Stimulated activated CD4-positive, alpha-beta T cell treated with anti-CD3 and anti-CD28 coated beads, Interleukin-4, amount 100 ng/mL, for 4 hours (primary cell): ENCODE data around the gene SLC26A2.

Experiments used
- DNase-seq, 2 experiments: peaks; one replicate each; pipeline ENCODE4 v3.0.0-alpha.2; 2020

Gene SLC26A2

DNA sequence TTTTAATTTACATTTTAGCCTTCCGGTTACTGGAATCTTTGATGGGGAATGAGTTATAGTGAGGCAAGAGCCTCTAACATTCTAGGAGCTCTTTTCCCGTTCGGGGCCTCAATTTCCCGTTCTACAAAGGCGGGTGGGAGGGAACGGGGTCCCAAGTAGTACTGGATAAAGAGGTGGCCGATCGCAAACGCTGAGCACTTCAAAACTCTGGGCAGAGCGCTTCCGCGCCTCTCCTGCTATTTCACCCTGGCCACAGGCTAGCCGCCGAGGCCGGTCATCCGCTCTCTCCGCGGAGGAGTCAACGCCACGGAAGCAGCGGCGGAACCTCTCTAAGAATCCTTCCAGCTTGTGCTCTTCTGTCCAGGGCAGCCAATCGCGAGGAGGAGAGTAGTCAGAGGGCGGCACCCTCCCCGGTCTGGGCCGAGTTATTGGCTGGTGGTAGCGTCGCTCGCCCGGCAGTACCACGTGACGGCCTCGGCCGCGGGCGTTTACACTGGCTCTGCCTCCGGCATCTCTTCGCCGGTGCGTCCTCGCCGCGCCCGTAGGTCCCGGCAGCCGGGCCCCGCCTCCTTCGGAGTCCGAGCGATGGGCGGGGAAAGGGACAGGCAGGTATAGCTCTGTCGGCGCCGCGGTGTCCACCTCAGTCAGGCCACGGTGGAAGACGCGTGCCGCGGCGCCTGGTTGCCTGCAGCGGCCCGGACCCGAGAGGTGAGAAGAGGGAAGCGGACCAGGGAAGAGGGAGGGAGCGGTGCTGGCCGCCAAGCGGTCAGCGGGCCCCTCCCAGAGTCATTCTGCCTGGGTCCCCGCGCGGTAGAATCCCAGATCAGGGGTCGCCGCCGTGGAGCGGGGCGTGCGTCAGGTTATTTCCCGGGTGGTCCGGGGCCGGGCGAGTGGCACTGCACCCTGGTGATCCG, at the start of gene SLC26A2:
Gene SLC26A2, plus strand, starts transcription at position 487 of the 914 bp plus-strand sequence. CDS start 16,895 bp downstream, outside the sequence.
- DNase-seq = peak; percentile 88 to 94

DNA sequence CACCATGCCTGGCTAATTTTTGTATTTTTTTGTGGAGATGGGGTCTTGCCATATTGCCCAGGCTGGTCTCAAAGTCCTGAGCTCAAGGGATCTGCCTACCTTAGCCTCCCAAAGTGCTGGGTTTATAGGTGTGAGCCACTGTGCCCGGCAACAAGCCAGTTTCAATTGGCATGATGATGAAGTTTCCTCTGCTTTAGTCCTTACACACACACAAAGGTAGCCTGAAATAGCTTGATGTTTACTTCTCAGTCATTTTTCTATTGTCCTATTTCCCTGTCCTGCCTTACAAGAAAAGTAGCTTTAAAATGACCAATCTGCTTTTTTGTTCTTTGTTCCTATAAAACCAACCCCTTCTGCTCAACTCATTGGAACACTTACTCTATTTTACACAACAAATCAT, 49.5 kb upstream of the SLC26A2 start:
- no peak for DNase-seq

DNA sequence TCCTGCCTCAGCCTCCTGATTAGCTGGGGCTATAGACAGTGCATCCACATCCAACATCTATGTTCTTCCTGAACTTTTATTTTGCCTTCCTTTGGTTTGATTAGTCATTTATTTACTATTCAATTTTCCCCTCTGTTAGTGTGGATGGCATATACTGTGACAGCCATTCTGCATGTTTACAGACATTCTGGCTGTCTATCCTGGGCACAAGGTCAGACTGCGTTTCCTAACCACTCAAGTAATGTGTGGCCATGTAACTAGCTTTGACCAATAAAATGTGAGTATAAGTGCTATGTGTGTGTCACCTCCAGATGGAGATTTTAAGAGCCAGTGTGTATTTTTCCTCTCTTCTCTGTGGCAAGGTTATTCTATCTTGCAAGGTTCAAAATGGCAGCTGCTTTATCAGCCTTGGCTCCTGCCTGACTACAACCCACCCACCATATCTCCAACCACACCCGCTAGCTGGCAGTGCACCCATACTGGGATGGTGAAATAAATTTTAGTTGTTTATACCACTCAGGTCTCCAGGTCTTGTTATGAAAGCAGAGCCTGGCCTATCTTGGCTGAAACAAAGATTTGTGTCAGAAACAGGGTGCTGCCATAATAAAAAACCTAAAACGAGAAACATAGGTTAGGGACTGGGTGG, 48.2 kb upstream of the SLC26A2 start:
- no peak for DNase-seq

DNA sequence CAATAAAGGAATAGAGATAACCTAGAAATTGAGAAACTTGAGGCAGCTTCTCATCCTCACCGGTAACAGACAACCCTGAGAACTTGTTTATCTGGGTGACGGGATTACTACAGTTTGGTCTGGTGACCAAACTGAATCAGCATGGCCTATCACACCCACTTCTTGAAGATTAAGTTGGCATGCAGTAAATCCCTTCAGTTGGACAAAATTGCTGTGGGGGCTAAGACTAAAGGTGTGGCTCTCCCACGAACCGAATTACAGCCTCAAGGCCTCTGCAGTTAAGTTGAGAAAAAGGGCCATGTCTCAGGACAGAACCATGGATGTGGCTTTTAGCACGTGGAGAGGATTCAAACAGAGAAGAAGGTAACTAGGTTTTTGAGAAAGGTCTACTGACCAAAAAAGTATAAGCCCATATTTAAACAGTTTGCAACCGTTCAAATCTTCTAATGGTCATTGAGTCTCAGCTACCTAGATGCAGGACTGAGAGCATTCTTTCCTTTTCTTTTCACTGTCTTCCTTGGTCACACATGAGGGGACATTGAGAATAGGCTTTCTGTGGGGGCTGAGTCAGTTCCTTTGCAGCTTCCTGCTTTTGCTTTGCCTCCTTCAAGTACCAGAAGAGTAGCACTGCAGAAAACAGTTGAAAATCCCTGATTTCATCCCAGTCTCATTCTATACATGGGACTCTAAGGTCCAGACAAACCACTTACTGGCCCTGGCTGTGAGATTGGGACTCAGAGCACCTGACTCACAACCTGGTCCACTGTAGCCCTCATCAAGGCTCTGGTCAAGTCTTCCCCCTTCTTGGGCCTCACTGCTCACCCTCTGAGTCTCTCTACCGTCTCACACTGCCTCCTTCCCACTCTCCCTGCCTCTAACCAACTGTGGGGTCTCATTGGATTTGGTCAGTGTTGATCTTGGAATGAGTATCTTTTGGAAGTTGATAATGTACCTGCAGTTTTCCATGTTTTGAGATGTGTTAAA, 46.8 kb upstream of the SLC26A2 start:
- no peak for DNase-seq

DNA sequence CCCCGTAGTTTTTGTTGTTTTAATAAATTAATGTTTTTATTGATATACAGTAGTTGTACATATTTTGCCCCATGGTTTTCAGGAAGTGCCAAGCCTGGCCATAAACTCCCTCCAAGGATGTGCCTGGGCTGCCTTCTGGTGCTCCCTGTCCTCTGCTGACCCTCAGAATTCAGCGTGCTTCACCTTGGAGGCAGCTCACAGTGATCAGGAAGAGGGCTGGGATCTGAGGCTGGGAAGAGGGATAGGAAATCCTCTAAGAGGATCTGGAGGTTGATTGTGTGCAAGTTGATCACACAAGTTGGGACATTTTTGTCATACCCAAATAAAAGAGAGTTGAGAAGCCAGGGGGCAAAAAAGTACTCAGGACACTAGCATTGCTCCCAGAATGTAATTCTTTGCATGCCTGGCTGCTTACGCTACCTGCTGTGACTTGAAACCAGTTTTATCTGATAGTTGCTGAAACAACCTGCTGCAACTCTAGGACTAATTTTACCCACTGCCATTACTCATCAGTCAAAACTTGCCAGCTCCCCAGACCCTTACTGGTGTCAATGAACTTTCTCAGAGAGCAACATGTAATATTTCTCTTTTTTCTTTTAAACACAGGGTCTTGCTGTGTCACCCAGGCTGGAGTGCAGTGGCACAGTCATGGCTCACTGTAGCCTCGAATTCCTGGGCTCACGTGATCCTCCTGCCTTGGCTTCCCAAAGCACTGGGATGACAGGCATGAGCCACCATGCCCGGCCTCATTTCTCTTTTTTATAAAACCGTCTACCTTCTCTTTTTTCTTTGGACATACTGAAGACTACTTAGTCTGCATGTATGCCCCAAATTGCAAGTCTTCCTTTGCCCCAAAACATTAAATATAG, 44.9 kb upstream of the SLC26A2 start:
- no peak for DNase-seq

DNA sequence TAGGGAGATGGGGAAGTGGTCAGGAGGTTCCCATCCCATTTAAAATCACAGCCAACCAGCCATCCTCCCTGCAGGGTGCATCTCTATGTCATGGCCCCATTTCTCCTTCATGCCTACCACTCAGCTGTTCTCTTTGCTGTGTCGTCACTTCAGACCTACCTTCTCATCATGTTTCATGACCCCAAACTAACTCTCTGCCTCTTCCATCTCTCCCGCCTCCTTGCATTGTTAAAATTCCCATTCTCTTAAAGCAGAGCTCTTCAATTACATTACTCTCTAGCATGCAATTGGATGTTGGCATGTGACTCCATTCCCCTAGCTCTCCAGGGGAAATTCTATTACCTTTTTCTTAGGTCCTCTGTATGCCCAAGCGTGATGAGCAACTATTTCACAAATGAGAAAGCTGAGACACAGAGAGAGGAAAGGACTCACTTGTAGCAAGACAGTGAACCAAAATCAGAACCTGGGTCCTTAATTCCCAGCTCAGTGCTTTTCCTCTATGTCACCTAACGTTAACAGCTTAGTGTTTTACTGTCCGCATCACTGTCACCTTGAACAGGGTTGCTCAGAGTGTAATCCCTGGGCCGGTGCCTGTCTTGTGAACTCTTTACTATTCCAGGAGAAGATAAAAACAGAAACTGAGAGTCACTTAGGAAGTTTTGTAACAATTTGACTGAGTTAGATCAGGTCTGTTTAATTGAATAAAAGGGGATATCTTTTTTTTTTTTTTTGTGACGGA, 44.1 kb upstream of the SLC26A2 start:
- no peak for DNase-seq

DNA sequence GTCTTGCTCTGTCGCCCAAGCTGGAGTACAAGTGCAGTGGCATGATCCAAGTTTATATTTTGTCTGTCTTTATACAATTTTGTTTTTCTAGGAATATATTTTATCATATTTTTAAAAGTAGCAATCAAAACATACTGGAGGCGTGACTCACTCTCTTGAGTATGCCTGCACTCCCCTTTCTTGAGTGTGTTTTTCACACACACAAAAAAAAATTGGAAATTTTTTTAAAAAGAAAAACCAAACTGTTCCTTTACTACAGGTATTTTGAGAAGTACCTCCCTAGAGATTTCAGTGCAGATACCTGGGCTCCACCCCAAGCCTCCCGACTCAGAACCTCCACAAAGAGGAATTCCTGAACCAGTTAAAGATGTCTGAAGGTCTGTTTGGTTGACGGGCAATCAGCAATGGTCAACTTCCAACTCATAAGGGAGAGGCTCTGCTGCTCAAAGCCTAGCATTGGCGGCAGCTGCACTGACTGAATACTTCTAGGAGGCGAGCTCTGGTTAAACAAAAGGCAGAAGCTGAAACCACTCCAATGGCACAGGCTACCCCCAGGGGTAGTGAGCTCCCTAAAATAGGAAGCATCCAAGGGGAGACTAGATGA, 43.4 kb upstream of the SLC26A2 start:
- DNase-seq = no peak

DNA sequence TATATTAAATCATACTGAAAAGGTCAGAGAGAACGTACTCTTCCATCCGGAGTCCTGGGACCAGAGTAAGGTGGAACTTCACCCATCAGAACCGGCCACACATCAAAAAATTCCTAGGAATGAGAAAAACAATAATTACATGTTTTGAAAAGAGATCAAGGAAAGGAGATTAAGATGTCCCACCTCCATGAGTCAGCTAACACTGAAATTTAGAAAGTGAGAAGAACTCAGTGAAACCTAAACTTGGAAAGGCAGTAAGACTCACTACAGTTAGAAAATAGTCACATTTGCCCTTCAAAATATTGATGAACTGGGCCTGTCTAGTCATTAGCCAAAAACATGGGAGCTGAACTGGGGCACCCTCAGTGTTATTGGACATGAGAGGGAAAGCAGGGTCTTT, 39.0 kb upstream of the SLC26A2 start:
- DNase-seq = no peak

DNA sequence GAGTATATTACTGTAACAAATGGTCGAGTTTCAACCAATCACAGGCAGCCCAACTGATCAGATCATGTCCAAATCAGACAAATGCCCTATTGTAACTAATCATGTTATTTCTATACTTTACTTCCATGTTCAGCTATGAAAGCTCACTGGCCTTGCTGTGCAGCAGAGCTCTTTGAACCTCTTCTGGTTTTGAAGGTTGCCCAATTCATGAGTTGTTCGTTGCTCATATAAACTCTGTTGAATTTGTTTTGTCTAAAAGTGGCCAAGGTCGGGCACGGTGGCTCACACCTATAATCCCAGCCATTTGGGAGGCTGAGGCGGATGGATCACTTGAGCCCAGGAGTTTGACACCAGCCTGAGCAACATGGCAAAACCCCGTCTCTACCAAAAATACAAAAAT, 37.6 kb upstream of the SLC26A2 start:
- no peak for DNase-seq

DNA sequence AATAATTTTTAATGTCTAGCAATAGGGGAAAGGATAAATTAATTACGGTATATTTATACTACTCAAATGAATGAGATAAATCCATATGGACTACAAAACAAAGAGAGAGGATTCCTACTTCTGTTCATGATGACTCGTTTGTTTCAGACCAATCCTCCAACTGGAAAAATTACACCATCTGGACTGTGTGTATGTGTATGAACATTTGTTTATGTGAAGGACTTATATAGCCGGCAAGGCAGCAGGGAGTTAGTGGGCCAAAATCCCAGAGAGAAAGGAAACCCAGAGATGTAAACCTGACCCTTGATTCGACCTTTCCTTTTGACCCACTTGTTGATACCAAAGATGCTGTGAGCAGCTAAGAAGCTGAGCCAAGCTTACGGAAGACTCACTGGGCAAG, 36.1 kb upstream of the SLC26A2 start:
- DNase-seq = no peak

DNA sequence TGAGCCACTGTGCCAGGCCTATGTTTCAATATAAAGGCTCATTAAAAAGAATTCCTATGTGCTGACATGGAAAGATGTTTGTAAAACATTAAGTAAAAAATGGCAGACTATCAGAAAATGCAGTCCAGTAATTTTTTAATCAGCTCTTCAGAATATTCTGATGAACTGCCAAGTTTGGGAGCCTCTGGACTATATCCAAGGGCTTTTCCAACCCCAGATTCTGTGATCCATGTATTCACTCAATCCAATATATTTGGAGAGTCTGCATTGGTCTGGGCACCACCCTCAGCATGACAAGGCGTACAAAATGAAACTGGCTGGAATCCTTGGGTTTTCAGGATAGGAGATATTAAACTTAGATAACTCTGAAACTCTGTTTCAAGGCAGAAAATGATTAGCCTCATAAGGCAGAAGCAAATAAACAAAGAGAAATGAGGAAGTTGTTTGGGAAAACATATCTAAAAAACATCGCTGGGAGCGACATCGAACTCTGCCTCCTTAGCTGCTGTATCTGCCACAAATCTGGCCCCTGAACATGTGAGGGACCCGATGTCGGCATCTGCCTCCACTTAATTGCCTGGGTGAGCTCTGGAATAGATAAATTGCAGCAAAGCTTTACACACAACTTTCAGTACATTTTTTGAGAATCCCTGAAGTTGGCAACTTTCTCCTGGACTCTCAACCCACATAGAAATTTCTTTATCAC, 30.4 kb upstream of the SLC26A2 start:
- DNase-seq = no peak

DNA sequence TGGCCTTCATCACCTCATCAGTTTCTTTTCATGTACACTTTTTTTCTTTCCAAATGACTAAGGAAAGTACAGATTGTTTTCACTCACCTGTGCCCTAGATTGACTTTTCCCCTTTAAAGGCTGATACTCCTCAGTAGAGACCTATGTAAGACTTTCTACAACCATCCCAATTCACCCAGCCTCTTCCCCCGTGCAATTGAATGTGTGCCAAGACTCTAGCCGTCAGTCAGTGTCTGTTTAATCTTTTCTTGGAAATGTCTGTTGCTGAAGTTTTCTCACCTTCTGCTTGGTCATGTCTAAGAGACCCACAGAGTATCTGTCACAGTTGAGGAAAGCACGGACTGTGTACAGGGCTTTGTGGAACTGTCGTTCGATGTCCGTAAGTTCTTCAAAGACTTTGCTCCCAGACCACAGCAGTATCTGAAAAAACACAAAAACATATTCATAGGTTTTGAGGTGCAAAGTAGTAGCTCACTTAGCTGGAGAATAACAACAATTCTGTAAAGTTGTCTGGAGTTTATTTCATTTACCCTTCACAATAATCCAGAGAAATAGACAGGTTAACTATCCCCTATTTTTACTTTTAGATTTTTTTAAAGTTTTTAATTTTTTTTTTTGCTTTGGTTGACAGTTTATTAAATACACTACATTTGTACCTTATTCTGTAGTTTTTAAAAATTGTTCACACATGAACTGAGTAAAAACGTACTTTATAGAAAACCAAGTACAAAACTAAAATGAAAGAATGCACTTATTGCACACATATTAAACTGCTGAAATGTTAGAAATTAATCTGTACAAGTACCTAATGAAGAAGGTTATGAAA, 29.6 kb upstream of the SLC26A2 start:
- DNase-seq = no peak

DNA sequence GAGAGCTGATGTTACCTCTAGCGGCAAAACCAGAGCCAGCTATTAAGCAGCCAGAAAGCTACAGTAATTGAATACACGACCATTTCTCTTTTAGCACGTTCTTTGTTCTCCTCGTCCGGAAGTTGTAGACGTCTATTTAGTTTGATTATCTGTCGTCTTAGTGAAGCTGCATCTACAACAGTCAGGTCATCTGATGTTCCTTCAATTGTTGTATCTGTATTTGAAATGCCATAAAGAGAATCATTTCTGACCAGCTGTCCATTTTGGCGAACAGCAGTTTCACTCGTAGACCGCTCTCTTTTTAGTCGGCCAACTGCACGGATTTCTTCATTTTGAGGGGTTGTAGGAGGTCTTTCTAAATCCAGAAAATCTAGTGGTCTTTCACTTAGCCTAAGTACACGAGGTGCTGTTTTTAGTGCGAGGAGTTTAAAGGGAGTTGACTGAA, 28.5 kb upstream of the SLC26A2 start:
- no peak for DNase-seq

DNA sequence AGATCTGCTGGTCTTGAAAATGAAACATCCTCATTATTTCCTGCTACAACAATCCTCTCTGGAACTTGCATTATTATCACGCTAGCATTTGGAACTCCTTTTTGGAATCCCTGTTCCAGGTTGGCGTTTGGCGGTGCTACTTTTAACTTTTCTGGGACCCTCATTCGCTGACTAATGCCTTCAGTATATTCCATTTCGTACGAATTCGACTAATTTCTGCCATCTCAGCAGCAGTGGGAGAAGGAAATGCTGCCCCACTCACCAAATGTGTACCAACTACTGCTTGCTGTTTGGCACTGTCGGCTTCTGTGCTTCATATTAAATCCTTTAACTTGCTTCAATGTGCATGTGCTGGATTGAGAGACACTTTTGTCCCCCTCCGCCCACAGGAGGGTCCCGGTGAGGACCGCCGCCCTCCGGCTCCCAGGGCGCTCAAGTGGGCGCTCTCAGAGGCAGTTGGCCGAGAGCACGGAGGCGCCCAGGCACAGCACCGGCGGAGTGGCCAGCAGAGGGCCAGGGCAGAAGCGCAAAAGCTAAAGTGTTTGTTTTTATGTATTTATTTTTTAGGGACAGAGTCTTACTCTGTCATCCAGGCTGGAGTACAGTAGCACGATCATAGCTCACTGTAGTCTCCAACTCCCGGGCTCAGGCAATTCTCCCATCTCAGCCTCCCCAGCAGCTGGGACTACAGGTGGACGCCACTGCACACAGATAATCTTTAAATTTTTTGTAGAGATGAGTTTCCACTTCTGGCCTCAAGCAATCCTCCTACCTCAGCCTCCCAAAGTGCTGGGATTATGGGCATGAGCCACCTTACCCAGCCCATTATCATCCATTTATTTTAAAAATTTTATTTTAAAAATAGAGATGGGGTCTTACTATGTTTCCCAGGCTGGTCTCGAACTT, 27.9 kb upstream of the SLC26A2 start:
- no peak for DNase-seq

DNA sequence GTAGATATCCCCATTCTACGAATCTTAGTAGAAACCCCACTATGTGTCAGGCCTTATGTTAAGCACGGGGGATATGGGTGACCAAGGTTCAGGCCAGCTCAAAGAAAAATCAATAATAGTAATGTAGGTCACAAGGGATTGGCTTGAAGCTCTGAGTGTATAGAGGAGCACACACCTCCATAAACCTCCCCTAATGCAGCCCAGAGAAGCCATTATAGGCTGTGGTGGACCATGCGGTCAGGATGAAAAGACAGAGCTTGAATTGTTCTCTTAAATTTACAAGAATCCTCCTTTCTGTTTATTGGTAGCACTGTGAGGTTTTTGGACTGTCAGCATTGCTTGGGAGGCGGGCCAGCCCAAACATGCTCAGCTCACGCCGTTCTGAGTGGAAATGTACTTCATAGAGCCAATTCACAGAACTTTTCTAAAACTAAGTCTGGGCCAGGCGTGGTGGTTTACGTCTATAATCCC, 25.1 kb upstream of the SLC26A2 start:
- no peak for DNase-seq

DNA sequence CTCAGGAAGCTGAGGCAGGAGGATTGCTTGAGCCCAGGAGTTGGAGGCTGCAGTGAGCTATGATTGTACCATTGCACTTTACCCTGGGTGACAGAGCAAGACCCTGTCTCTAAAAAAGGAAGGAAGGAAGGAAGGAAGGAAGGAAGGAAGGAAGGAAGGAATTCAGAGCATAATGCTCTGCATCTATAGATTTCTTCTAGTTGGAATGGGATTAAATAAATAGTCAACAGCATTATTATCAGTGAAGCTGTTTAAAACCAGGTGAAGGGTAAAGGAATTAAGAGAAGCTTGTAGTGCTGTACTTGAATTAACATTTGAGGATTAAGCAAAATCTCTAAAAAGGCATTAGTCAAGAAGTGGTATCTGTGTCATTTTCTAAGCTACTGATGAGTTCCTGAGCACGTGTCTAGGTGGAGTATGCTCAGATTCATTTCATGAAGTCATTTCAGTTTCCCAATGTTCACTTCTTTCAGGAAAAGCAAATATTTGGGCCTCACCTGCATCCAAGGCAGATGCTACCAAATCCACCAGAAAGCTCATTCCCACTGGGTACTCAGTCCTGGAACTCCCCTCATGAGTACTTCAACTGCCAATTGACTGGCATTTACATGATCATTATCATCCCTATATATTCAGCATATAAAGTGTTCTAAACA, 24.4 kb upstream of the SLC26A2 start:
- DNase-seq = no peak

DNA sequence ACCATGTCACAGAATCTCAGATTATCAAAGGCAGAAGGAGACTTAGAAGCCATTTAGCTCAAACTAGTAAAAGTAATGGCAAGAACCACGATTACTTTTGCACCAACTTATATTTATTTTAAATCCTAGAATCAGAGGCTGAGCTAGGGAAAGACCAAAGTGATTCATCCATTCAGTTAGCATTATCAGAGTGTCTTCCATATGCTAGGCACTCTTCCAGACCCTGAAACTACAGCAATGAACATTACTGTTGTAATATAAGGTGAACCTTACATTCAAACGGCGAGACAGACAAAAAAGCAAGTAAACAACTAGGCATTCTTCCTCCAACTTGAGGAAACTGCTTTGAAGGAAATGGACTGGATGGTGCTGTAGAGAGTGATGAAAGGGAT, 23.9 kb upstream of the SLC26A2 start:
- DNase-seq = no peak
